H1 (cell line): ENCODE measurements around the gene PSORS1C1. TPM values are rescaled to one million over a fixed set of nuclear protein-coding genes. Genes with fewer than 3 reads are reported as not detected.

Source experiments
- CTCF ChIA-PET: fragments of 300-600 bp; sonication (Branson Sonifier 250); formaldehyde crosslinking; loops from one replicate; lab custom pipeline; 2021; ENCODE audit not compliant: partially characterized antibody; lab: Charles Lee
- POLR2A ChIA-PET: fragments of 300-600 bp; sonication (Branson Sonifier 250); formaldehyde crosslinking; loops from one replicate; lab custom pipeline; 2021; ENCODE audit warnings: inconsistent platforms; ENCODE audit not compliant: partially characterized antibody; lab: Charles Lee
- DNase-seq, 2 experiments: peaks; one replicate each; pipeline versions ENCODE4 v3.0.0 to v3.0.0-alpha.2; 2010 to 2022; ENCODE audit warnings: low spot score in 2 of 2, low read depth in 1 of 2, mixed read lengths in 1 of 2
- FAIRE-seq: peaks from 2 replicates; lab custom pipeline; 2011; peaks lifted over from hg19 to GRCh38; lab: Jason Lieb, UNC
- H2AFZ ChIP-seq: 2 replicates; pipeline ENCODE4 v1.8.1; 2012; ENCODE audit warnings: low read length, inconsistent platforms
- H2AK5ac ChIP-seq: 2 replicates; pipeline ENCODE4 v1.6.1; 2013; ENCODE audit warnings: low read depth, low read length
- H2BK120ac ChIP-seq: replicated peaks from 2 replicates; pipeline ENCODE3; 2013; ENCODE audit warnings: low read depth, low read length, inconsistent platforms
- H2BK12ac ChIP-seq: 2 replicates; pipeline ENCODE4 v1.6.1; 2013; ENCODE audit warnings: low read depth, low read length
- H2BK15ac ChIP-seq: 2 replicates; pipeline ENCODE4 v1.6.1; 2013; ENCODE audit warnings: low read length
- H2BK20ac ChIP-seq: 2 replicates; pipeline ENCODE4 v1.6.1; 2013; ENCODE audit warnings: low read length
- H2BK5ac ChIP-seq: 2 replicates; pipeline ENCODE4 v1.6.1; 2013; ENCODE audit warnings: low read depth, low read length
- H3K14ac ChIP-seq: 2 replicates; pipeline ENCODE4 v1.6.1; 2013; ENCODE audit warnings: inconsistent platforms; ENCODE audit not compliant: insufficient read length
- H3K18ac ChIP-seq: 2 replicates; pipeline ENCODE4 v1.6.1; 2013; ENCODE audit warnings: low read length; ENCODE audit errors: extremely low read depth
- H3K23ac ChIP-seq: 2 replicates; pipeline ENCODE4 v1.6.1; 2013; ENCODE audit warnings: inconsistent platforms; ENCODE audit not compliant: insufficient read length
- H3K23me2 ChIP-seq: 2 replicates; pipeline ENCODE4 v1.6.1; 2013; ENCODE audit warnings: low read depth, low read length
- H3K27ac ChIP-seq: 2 replicates; pipeline ENCODE4 v1.6.1; 2011; ENCODE audit warnings: low read depth, low read length, inconsistent platforms
- H3K27me3 ChIP-seq, 4 experiments: replicated peaks in 1 of 4; 1 replicate in 1 of 4; 2 replicates in 3 of 4; pipeline versions ENCODE4 v1.6.1 to v1.8.1; 2011 to 2013; ENCODE audit warnings: low read length in 3 of 4, mild to moderate bottlenecking in 3 of 4, inconsistent platforms in 2 of 4, mixed read lengths in 2 of 4, moderate library complexity in 1 of 4; ENCODE audit not compliant: control insufficient read depth in 3 of 4, insufficient read depth in 3 of 4; ENCODE audit errors: extremely low read depth in 1 of 4
- H3K36me3 ChIP-seq, 4 experiments: 2 replicates each; pipeline versions ENCODE4 v1.6.1 to v1.8.1; 2011 to 2013; ENCODE audit warnings: mild to moderate bottlenecking in 4 of 4, low read length in 3 of 4, moderate library complexity in 2 of 4, control low read depth in 1 of 4, inconsistent platforms in 1 of 4; ENCODE audit not compliant: insufficient read depth in 4 of 4, control insufficient read depth in 2 of 4
- H3K4ac ChIP-seq: replicated peaks from 2 replicates; pipeline ENCODE3; 2013; ENCODE audit warnings: low read length, low read depth, mixed read lengths, inconsistent platforms; ENCODE audit not compliant: insufficient read length
- H3K4me1 ChIP-seq, 4 experiments: replicated peaks in 1 of 4; 1 replicate in 1 of 4; 2 replicates in 3 of 4; pipeline versions ENCODE4 v1.6.1 to v1.8.1; 2011 to 2013; ENCODE audit warnings: low read length in 3 of 4, inconsistent platforms in 2 of 4, mixed read lengths in 1 of 4; ENCODE audit not compliant: insufficient read depth in 4 of 4, control insufficient read depth in 3 of 4
- H3K4me2 ChIP-seq, 2 experiments: 2 replicates each; pipeline versions ENCODE4 v1.6.1 to v1.8.1; 2011 to 2013; ENCODE audit warnings: low read depth in 2 of 2, low read length in 2 of 2, control low read depth in 1 of 2, inconsistent platforms in 1 of 2, mild to moderate bottlenecking in 1 of 2; ENCODE audit not compliant: insufficient read depth in 1 of 2
- H3K4me3 ChIP-seq, 4 experiments: fragments of 200-600, 300-600 bp in 1 of 4; sonication (generic), shearing (Covaris generic), sonication (Bioruptor Twin) in 1 of 4; 2 replicates each; pipeline versions ENCODE4 v1.5.1 to v1.8.1; 2011 to 2016; ENCODE audit warnings: low read length in 4 of 4, low read depth in 3 of 4, control low read depth in 2 of 4, inconsistent platforms in 2 of 4, mild to moderate bottlenecking in 2 of 4, mixed read lengths in 1 of 4, moderate library complexity in 1 of 4; ENCODE audit not compliant: insufficient read depth in 2 of 4; ENCODE audit errors: extremely low read depth in 1 of 4
- H3K56ac ChIP-seq: replicated peaks from 2 replicates; pipeline ENCODE3; 2013; ENCODE audit warnings: low read depth, mild to moderate bottlenecking, mixed read lengths, low read length, inconsistent platforms; ENCODE audit not compliant: insufficient read length
- H3K79me1 ChIP-seq: 2 replicates; pipeline ENCODE4 v1.6.1; 2013; ENCODE audit warnings: low read depth, low read length, control low read depth
- H3K79me2 ChIP-seq, 2 experiments: 2 replicates each; pipeline versions ENCODE4 v1.6.1 to v1.8.1; 2012 to 2013; ENCODE audit warnings: low read length in 2 of 2, mild to moderate bottlenecking in 2 of 2, inconsistent platforms in 1 of 2; ENCODE audit not compliant: insufficient read depth in 2 of 2, control insufficient read depth in 1 of 2
- H3K9ac ChIP-seq, 4 experiments: replicated peaks in 1 of 4; 1 replicate in 1 of 4; 2 replicates in 3 of 4; pipeline versions ENCODE4 v1.6.1 to v1.8.1; 2011 to 2013; ENCODE audit warnings: low read depth in 3 of 4, low read length in 3 of 4, control low read depth in 2 of 4, mild to moderate bottlenecking in 2 of 4, moderate library complexity in 2 of 4, inconsistent platforms in 1 of 4; ENCODE audit errors: extremely low read depth in 1 of 4
- H3K9me3 ChIP-seq, 2 experiments: 2 replicates each; pipeline versions ENCODE4 v1.6.1 to v1.8.1; 2012 to 2013; ENCODE audit warnings: mild to moderate bottlenecking in 2 of 2, moderate library complexity in 2 of 2, control low read depth in 1 of 2, inconsistent platforms in 1 of 2, low read depth in 1 of 2, low read length in 1 of 2, mixed read lengths in 1 of 2; ENCODE audit not compliant: insufficient read depth in 2 of 2
- H4K20me1 ChIP-seq, 2 experiments: replicated peaks in 1 of 2; 2 replicates each; pipeline versions ENCODE3 to v1.8.1; 2011 to 2013; ENCODE audit warnings: inconsistent platforms in 2 of 2, low read length in 2 of 2, mild to moderate bottlenecking in 1 of 2; ENCODE audit not compliant: insufficient read depth in 2 of 2, control insufficient read depth in 1 of 2
- H4K5ac ChIP-seq: 2 replicates; pipeline ENCODE4 v1.6.1; 2013; ENCODE audit warnings: low read length, low read depth, mixed read lengths, inconsistent platforms; ENCODE audit not compliant: insufficient read length
- H4K8ac ChIP-seq: 2 replicates; pipeline ENCODE4 v1.8.0; 2013; ENCODE audit warnings: mild to moderate bottlenecking, moderate library complexity, low read length, inconsistent platforms; ENCODE audit not compliant: insufficient read depth; ENCODE audit errors: extremely low read depth
- H4K91ac ChIP-seq: replicated peaks from 2 replicates; pipeline ENCODE3; 2013; ENCODE audit warnings: low read length, mixed read lengths, inconsistent platforms; ENCODE audit not compliant: insufficient read length
- E2F6 ChIP-seq: IDR thresholded peaks from 2 replicates; pipeline ENCODE4 v1.6.1; 2012; ENCODE audit warnings: inconsistent platforms
- RAD21 ChIP-seq, 2 experiments: IDR thresholded peaks in 1 of 2; conservative IDR thresholded peaks in 1 of 2; 2 replicates each; pipeline ENCODE4 v1.6.1; 2011; ENCODE audit warnings: low read depth in 2 of 2, low read length in 2 of 2, improper control_type of control experiment in 1 of 2, inconsistent platforms in 1 of 2, mild to moderate bottlenecking in 1 of 2, moderate library complexity in 1 of 2
- WGBS, 2 experiments: shearing (Covaris generic) in 1 of 2; methylation state at CpG; one replicate each; pipeline versions ENCODE4 v1.1.6 to v1.1.7; 2013 to 2015; ENCODE audit warnings: low lambda C conversion rate in 2 of 2, mixed read lengths in 2 of 2, inconsistent platforms in 1 of 2, low coverage in 1 of 2, missing lambda C conversion rate in 1 of 2; ENCODE audit not compliant: insufficient replicate concordance in 2 of 2, insufficient coverage in 1 of 2, insufficient read length in 1 of 2; ENCODE audit errors: extremely low coverage in 1 of 2, missing lambda C conversion rate in 1 of 2; 5-methylcytosine and 5-hydroxymethylcytosine counted together
- polyA plus RNA-seq, 7 experiments: library from polyadenylated mRNA; depleted of rRNA in 3 of 7; stranded (reverse) in 5 of 7; unstranded in 2 of 7; fragments of >200 nt in 5 of 7; fragments of 200-250 nt in 2 of 7; gene quantifications; 1 replicate in 5 of 7; 2 replicates in 1 of 7; 4 replicates in 1 of 7; pipeline versions ENCODE4 v1.2.1 to v1.2.3, GENCODE V29; 2011 to 2013; ENCODE audit warnings: missing spikeins in 2 of 7, mixed read lengths in 2 of 7
- total RNA-seq: library from RNA; stranded (reverse); fragmentation: NEBNext Ultra II Directional; extraction: Animal tissue kit (Norgen Biotek cat#: 25700); gene quantifications from 2 replicates; pipeline ENCODE4 v1.2.1, GENCODE V29; 2021

The PSORS1C1 gene
- total and polyA plus RNA-seq, 2 of the 8 experiments (the other 6 are each of a cell fraction or from before 2014, with no cell fraction given) = 0.12 to 0.52 TPM

DNA sequence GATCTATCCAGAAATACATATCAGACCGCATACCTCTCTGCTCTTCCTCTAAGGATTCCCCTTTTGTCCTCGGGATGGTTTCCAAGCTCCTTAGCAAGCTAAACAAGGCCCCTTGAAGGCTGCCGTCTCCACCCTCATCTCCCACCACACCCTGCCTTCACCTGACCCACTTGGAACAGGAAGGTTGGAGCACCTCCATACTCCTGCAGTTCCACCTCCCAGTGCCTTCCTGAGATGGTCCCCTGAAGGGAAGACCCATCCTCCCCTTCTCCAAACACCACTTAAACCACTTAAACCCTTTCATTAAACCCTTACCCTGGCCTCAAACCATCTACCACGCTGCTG lies 64.4 kb downstream of the PSORS1C1 start:
- Histone ChIP-seq H3K36me3 (no peaks in the 10 kb centered on the region), H3K23me2 (no peaks in the 10 kb centered on the region), H2BK120ac (no peak overlapping the region), H3K79me2 (peaks cover 0 to 23% of the 10 kb centered on the region in 2 experiments; a peak in 2 of 4 replicates), H2BK20ac (peak overlapping the region; percentile 67; the same call in 1 of the 2 replicates), H3K79me1 (peaks cover 4% of the 10 kb centered on the region), H2BK12ac (peak overlapping the region; percentile 82; the same call in 1 of the 2 replicates), H3K14ac (no peak overlapping the region), H3K18ac (no peak overlapping the region), H3K23ac (no peak overlapping the region), H4K8ac (no peak overlapping the region), H2AK5ac (0 out of 2 replicates have a peak overlapping the region, but pooled peaks have one; percentile 89), H3K27me3 (no peaks in the 10 kb centered on the region), H3K4me2 (no peak overlapping the region), H2BK15ac (0 out of 2 replicates have a peak overlapping the region, but pooled peaks have one; percentile 8), H3K9me3 (no peaks in the 10 kb centered on the region; a peak in 1 of 4 replicates), H4K20me1 (no peaks in the 10 kb centered on the region), H2BK5ac (peak overlapping the region; percentile 15; the same call in 1 of the 2 replicates), H3K4ac (no peak overlapping the region), H3K27ac (no peak overlapping the region), H2AFZ (no peak overlapping the region), H3K56ac (no peak overlapping the region), H3K4me1 (peaks cover 3 to 19% (median 12%) of the 10 kb centered on the region in 4 experiments), H3K9ac (no peak overlapping the region), H3K4me3 (no peak overlapping the region), H4K91ac (no peak overlapping the region), H4K5ac (no peak overlapping the region)
- ChIA-PET CTCF (interaction anchor here (1.6 kb wide), 1 partner anchor 9 kb away, joined by 3 read pairs; no protein-coding TSS in a partner anchor), POLR2A (interaction anchor here (0.6 to 68.5 kb wide), 3 partner anchors 10 to 32 kb away, joined by 3 to 2251 read pairs (median 2251); partner anchors contain the start of genes CCHCR1, CDSN, POU5F1 and PSORS1C1)
- WGBS, 2 experiments = 85% methylated on average over 4 of the region's 4 CpGs; no CpG with 5 or more reads in 1 of the 2 experiments
- FAIRE-seq (no peak), DNase-seq (no peak)
- no peak for TF ChIP-seq RAD21 (IDR thresholded peaks at IDR 0.05 in 1 of 2, conservative IDR thresholded peaks at IDR 0.05 in 1 of 2; ENCODE audit: low read depth in 2 of 2, low read length in 2 of 2)
- no peak for TF ChIP-seq E2F6
